ENCODE data around the gene IGFBP4.
"Not testable (repeated sequence)": the region's sequence is repeated elsewhere in the genome, so short reads cannot be mapped to it uniquely, and the experiment has no call there.

Gene IGFBP4

GRCh38 chr17:40411821-40412220 is 31.4 kb upstream of the IGFBP4 start:
- FAIRE-seq (no peak), DNase-seq (ENCODE audit: insufficient read length, low spot score) (no peak)
- no peak for TF ChIP-seq CTCF (IDR thresholded peaks at IDR 0.05; ENCODE audit: insufficient read depth, missing control alignments)

GRCh38 chr17:40412880-40413279 is 30.4 kb upstream of the IGFBP4 start:
- DNase-seq (ENCODE audit: insufficient read length, low spot score) (no peak), FAIRE-seq (no peak)
- no peak for TF ChIP-seq CTCF (IDR thresholded peaks at IDR 0.05; ENCODE audit: insufficient read depth, missing control alignments)

- DNase-seq (ENCODE audit: insufficient read length, low spot score); FAIRE-seq: not testable (repeated sequence)
Measured at GRCh38 chr17:40414312-40414711, 28.9 kb upstream of the IGFBP4 start.

GRCh38 chr17:40415390-40415789 is 27.9 kb upstream of the IGFBP4 start:
- DNase-seq (ENCODE audit: insufficient read length, low spot score) (no peak), FAIRE-seq (no peak)
- TF ChIP-seq CTCF (IDR thresholded peaks at IDR 0.05; ENCODE audit: insufficient read depth, missing control alignments), result peak; percentile 68

- no peak for TF ChIP-seq CTCF (IDR thresholded peaks at IDR 0.05; ENCODE audit: insufficient read depth, missing control alignments)
- DNase-seq (ENCODE audit: insufficient read length, low spot score), result no peak
- FAIRE-seq, result no peak
Measured at GRCh38 chr17:40416671-40417070, 26.6 kb upstream of the IGFBP4 start.

- FAIRE-seq (no peak), DNase-seq (ENCODE audit: insufficient read length, low spot score) (no peak)
- TF ChIP-seq CTCF (IDR thresholded peaks at IDR 0.05; ENCODE audit: insufficient read depth, missing control alignments), result peak; percentile 15
Measured at GRCh38 chr17:40417258-40417608, 26.0 kb upstream of the IGFBP4 start.

- DNase-seq (ENCODE audit: insufficient read length, low spot score), result peak; percentile 98
- TF ChIP-seq CTCF (IDR thresholded peaks at IDR 0.05; ENCODE audit: insufficient read depth, missing control alignments), result no peak
- peak; percentile 21 for FAIRE-seq
Measured at GRCh38 chr17:40417609-40418427, 25.4 kb upstream of the IGFBP4 start, which contains the start of gene TOP2A. Gene TOP2A (minus strand): TSS chr17:40417896. CDS start chr17:40417791, 105 bp downstream.

GRCh38 chr17:40418428-40418706 is 24.9 kb upstream of the IGFBP4 start:
- TF ChIP-seq CTCF (IDR thresholded peaks at IDR 0.05; ENCODE audit: insufficient read depth, missing control alignments), result no peak
- no peak for DNase-seq (ENCODE audit: insufficient read length, low spot score)
- no peak for FAIRE-seq

All from D721Med (cell line).